Kidney (tissue), 22 donors: ENCODE measurements around the gene UBL4B. TPM values are rescaled to one million over a fixed set of nuclear protein-coding genes. Genes with fewer than 3 reads are reported as not detected.

Experiments
- DNase-seq, 5 donors: peaks; one replicate each; pipeline ENCODE4 v3.0.0-alpha.2; 2013 to 2020
- FAIRE-seq: peaks from 2 replicates; lab custom pipeline; 2012; peaks lifted over from hg19 to GRCh38; lab: Jason Lieb, UNC
- H3K27ac ChIP-seq, 2 donors: one replicate each; pipeline ENCODE4 v1.7.0; 2013; ENCODE audit warnings: low read depth in 2 of 2, low read length in 2 of 2, inconsistent platforms in 1 of 2
- H3K27me3 ChIP-seq: one replicate; pipeline ENCODE4 v1.7.1; 2013; ENCODE audit warnings: low read length, inconsistent platforms; ENCODE audit not compliant: control insufficient read depth, insufficient read depth
- H3K36me3 ChIP-seq, 3 donors: one replicate each; pipeline versions ENCODE4 v1.7.0 to v1.7.1; 2013; ENCODE audit warnings: low read length in 3 of 3, control low read depth in 1 of 3, inconsistent platforms in 1 of 3; ENCODE audit not compliant: insufficient read depth in 3 of 3, control insufficient read depth in 2 of 3
- H3K4me1 ChIP-seq, 3 donors: one replicate each; pipeline versions ENCODE4 v1.7.0 to v1.7.1; 2013; ENCODE audit warnings: low read length in 3 of 3, inconsistent platforms in 1 of 3, low read depth in 1 of 3; ENCODE audit not compliant: control insufficient read depth in 2 of 3, insufficient read depth in 2 of 3
- H3K4me3 ChIP-seq, 3 donors: one replicate each; pipeline versions ENCODE4 v1.7.0 to v1.8.1; 2013; ENCODE audit warnings: low read length in 3 of 3, control low read depth in 1 of 3, inconsistent platforms in 1 of 3
- H3K9ac ChIP-seq, 3 donors: one replicate each; pipeline versions ENCODE4 v1.7.0 to v1.7.1; 2013; ENCODE audit warnings: low read length in 3 of 3, control low read depth in 1 of 3, inconsistent platforms in 1 of 3
- H3K9me3 ChIP-seq, 3 donors: one replicate each; pipeline versions ENCODE4 v1.7.0 to v1.7.1; 2013; ENCODE audit warnings: low read length in 3 of 3, control low read depth in 1 of 3, inconsistent platforms in 1 of 3; ENCODE audit not compliant: control insufficient read depth in 2 of 3, insufficient read depth in 1 of 3
- intact Hi-C: fragments of 100-400 bp; cut with DNase I; formaldehyde crosslinking; loops from one replicate; pipeline ENCODE4 v1.11.1; 2022
- long read RNA-seq, 10 donors: library from polyadenylated mRNA in 1 of 10; unstranded in 1 of 10; transcript quantifications; one replicate each; pipeline ENCODE4 v2.0.0 and lab custom pipeline, GENCODE V29; 2021 to 2026
- polyA plus RNA-seq: library from polyadenylated mRNA; stranded (reverse); fragments of 350-450 nt; fragmentation: Illumina TruSeq; extraction: RNeasy Lipid Tissue Mini Kit (QIAGEN cat#74804); gene quantifications from one replicate; pipeline ENCODE4 v1.2.3, GENCODE V29; 2014; ENCODE audit warnings: low read depth, low replicate concordance; ENCODE audit not compliant: insufficient read depth
- total RNA-seq: library from RNA; stranded (reverse); fragmentation: NEBNext Ultra II Directional; extraction: Animal tissue kit (Norgen Biotek cat#: 25700); gene quantifications from one replicate; pipeline ENCODE4 v1.2.1, GENCODE V29; 2021
- TF ChIP-seq, protein P1 (sequence below): IDR thresholded peaks from 3 replicates; pipeline ENCODE4 v1.5.1; 2012; ENCODE audit warnings: mild to moderate bottlenecking, moderate library complexity, borderline replicate concordance; ENCODE audit not compliant: insufficient read depth; ENCODE audit errors: extremely low read depth
- donor health status: control.
- donor health status: control.
- donor health status: control.
- donor health status: control.
- donor health status: control.
- donor health status: DM: yes; HTN: yes; CAD: no.
- donor health status: Normal renal cell carcinoma (clear cell type).

Gene UBL4B, protein sequence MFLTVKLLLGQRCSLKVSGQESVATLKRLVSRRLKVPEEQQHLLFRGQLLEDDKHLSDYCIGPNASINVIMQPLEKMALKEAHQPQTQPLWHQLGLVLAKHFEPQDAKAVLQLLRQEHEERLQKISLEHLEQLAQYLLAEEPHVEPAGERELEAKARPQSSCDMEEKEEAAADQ
- total RNA-seq: not detected
- polyA plus RNA-seq: not detected
- long read RNA-seq, donor 1: 0 reads
- long read RNA-seq, donor 2: 0 reads
- long read RNA-seq, donor 3: 0 reads
- long read RNA-seq, donor 4: 0 reads
- long read RNA-seq, donor 5: 0 reads
- long read RNA-seq, donor 6: 0 reads
- long read RNA-seq, donor 7: 0 reads
- long read RNA-seq, donor 8: 0 reads
- long read RNA-seq, donor 9: 0 reads
- long read RNA-seq, donor 10: 0 reads

DNA sequence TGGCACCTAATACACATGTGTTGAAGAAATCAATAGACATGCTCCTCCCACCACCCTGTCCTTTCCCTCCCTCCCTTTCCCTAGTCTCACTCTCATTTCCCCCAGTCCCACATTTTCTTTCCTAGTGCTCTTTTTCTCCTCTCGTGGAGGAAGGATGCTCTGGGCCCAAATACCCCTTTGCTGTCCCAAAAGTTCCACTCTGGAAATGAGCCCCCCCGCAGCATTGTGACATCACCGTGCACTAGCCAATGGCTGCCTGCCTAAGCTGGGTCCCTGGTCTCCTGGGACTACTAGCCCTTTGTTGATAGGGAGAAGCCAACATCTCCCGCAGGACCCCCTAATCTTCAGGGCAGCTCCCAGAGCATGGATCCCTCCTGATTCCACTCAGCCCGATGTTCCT is at the start of gene UBL4B:
TSS of gene UBL4B (plus strand) at position 301 of the 400 bp plus-strand sequence. CDS start at position 393, 92 bp downstream.
- Histone ChIP-seq H3K9ac (no peak within 1 kb of the TSS), H3K36me3 (no peaks in the 10 kb centered on the region), H3K9me3 (no peaks in the 10 kb centered on the region), H3K4me3 (no peak within 1 kb of the TSS), H3K27me3 (peaks cover 8% of the 10 kb centered on the region), H3K4me1 (no peaks in the 10 kb centered on the region), H3K27ac (no peak within 1 kb of the TSS)
- no peak for DNase-seq
- no peak for FAIRE-seq
- intact Hi-C loops: no loop called here
- TF ChIP-seq, protein P1, sequence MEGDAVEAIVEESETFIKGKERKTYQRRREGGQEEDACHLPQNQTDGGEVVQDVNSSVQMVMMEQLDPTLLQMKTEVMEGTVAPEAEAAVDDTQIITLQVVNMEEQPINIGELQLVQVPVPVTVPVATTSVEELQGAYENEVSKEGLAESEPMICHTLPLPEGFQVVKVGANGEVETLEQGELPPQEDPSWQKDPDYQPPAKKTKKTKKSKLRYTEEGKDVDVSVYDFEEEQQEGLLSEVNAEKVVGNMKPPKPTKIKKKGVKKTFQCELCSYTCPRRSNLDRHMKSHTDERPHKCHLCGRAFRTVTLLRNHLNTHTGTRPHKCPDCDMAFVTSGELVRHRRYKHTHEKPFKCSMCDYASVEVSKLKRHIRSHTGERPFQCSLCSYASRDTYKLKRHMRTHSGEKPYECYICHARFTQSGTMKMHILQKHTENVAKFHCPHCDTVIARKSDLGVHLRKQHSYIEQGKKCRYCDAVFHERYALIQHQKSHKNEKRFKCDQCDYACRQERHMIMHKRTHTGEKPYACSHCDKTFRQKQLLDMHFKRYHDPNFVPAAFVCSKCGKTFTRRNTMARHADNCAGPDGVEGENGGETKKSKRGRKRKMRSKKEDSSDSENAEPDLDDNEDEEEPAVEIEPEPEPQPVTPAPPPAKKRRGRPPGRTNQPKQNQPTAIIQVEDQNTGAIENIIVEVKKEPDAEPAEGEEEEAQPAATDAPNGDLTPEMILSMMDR: no peak

DNA sequence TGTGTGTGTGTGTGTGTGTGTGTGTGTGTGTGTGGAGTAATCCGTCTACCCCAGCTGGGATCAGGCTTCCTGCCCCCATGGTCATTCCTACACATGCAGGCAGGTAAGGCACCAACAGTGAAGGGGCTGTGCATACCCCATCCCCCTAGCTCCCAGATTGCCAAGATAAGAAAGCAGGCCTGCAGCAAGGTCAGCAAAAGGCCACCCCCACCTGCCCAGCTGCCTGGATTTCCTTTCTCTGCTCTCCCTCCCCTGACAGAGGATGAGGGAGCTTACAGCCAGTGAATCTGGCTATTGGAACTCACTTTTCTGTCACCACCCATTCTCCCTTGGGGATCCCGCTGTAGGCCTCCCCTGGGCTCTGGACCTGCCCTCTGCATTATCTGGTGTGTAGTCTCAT is 49.6 kb upstream of the UBL4B start:
- H3K27ac ChIP-seq: no peak overlapping the region
- FAIRE-seq (no peak), DNase-seq (no peak)
- intact Hi-C loops: no loop called here
- no peak overlapping the region for H3K9ac ChIP-seq
- no peaks in the 10 kb centered on the region for H3K4me1 ChIP-seq
- TF ChIP-seq, protein P1: no peak
- H3K27me3 ChIP-seq: peaks cover 9% of the 10 kb centered on the region
- no peaks in the 10 kb centered on the region for H3K9me3 ChIP-seq
- H3K4me3 ChIP-seq: no peak overlapping the region
- peaks cover 0 to 7% (median 0%) of the 10 kb centered on the region in 3 donors for H3K36me3 ChIP-seq

DNA sequence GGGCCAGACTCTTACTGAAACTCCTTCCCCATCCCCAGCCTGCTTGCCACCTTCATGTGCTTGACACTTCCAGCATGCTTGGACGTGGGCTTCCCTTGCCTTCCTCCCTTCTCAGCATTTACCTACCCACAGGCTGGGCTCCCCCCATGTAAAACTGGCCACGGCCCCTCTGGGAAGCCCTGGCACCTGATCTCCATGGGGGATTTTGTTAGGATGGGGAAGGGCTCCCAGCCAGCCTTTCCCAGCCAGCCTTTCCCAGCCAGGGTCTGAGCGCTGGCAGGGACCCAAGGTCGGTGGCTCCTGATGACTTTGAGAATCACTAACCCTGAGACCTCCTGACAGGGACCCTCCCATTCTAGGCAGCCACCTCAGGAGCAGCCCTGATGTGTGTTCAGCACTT is 48.5 kb upstream of the UBL4B start:
- FAIRE-seq: no peak
- intact Hi-C loops: no loop called here

More for the DNA sequence above, 48.5 kb upstream of the UBL4B start:
- DNase-seq: no peak
- TF ChIP-seq, protein P1: no peak
- H3K4me1 ChIP-seq: peaks cover 0 to 2% (median 0%) of the 10 kb centered on the region in 3 donors
- H3K9me3 ChIP-seq: no peaks in the 10 kb centered on the region
- H3K36me3 ChIP-seq: peaks cover 0 to 2% (median 0%) of the 10 kb centered on the region in 3 donors
- peaks cover 16% of the 10 kb centered on the region for H3K27me3 ChIP-seq
- no peak overlapping the region for H3K9ac ChIP-seq
- H3K27ac ChIP-seq: no peak overlapping the region
- H3K4me3 ChIP-seq: no peak overlapping the region
